OCI-LY3 (cell line): ENCODE measurements around the gene NEDD4.

Experiments
- H2AFZ ChIP-seq: fragments of 200-600, 300-600 bp; shearing (Covaris generic); 2 replicates; pipeline ENCODE4 v1.6.0; 2014; ENCODE audit warnings: antibody characterized with exemption, low read depth, low read length
- H3K27ac ChIP-seq: fragments of 200-600, 300-600 bp; sonication (generic); 2 replicates; pipeline ENCODE4 v1.5.1; 2014; ENCODE audit warnings: mild to moderate bottlenecking, low read length, moderate library complexity, mixed read lengths
- H3K27me3 ChIP-seq: fragments of 200-600, 300-600 bp; sonication (generic); 2 replicates; pipeline ENCODE4 v1.6.1; 2014; ENCODE audit warnings: low read depth, low read length, mixed read lengths
- H3K36me3 ChIP-seq: fragments of 200-600, 300-600 bp; sonication (generic); replicated peaks from 2 replicates; pipeline ENCODE3; 2014; ENCODE audit warnings: low read depth, low read length, mixed read lengths
- H3K4me1 ChIP-seq: fragments of 300-600, 200-600 bp; sonication (generic); 2 replicates; pipeline ENCODE4 v1.6.1; 2014; ENCODE audit warnings: low read length, mixed read lengths
- H3K4me2 ChIP-seq: fragments of 200-600, 300-600 bp; sonication (generic); 2 replicates; pipeline ENCODE4 v1.6.1; 2014; ENCODE audit warnings: low read length, mixed read lengths
- H3K4me3 ChIP-seq: fragments of 300-600, 200-600 bp; sonication (generic); 2 replicates; pipeline ENCODE4 v1.5.1; 2014; ENCODE audit warnings: antibody characterized with exemption, mild to moderate bottlenecking, low read length, moderate library complexity
- H3K79me2 ChIP-seq: fragments of 300-600, 200-600 bp; shearing (Covaris generic); 2 replicates; pipeline ENCODE4 v1.6.1; 2014; ENCODE audit warnings: mild to moderate bottlenecking, low read length, mixed read lengths
- H3K9ac ChIP-seq: fragments of 300-600, 200-600 bp; shearing (Covaris generic); 2 replicates; pipeline ENCODE4 v1.6.0; 2014; ENCODE audit warnings: mild to moderate bottlenecking, low read length, moderate library complexity
- H3K9me3 ChIP-seq: fragments of 200-600, 300-600 bp; shearing (Covaris generic); 2 replicates; pipeline ENCODE4 v1.6.1; 2014; ENCODE audit warnings: low read length, mixed read lengths; ENCODE audit not compliant: insufficient read depth
- H4K20me1 ChIP-seq: fragments of 200-600, 300-600 bp; sonication (generic); 2 replicates; pipeline ENCODE4 v1.6.1; 2016; ENCODE audit warnings: low read length, mixed read lengths; ENCODE audit not compliant: insufficient read depth
- EZH2phosphoT487 ChIP-seq: fragments of 200-600 bp; shearing (Covaris generic); IDR thresholded peaks from 2 replicates; pipeline ENCODE4 v1.6.1; 2018; ENCODE audit warnings: antibody characterized with exemption, mixed run types, low read depth
- TF ChIP-seq, protein P1 (sequence below): fragments of 200-600, 300-600 bp; sonication (generic); IDR thresholded peaks from 2 replicates; pipeline ENCODE4 v1.5.1; 2014; ENCODE audit warnings: antibody characterized with exemption, low read length, low read depth

NEDD4 gene

DNA sequence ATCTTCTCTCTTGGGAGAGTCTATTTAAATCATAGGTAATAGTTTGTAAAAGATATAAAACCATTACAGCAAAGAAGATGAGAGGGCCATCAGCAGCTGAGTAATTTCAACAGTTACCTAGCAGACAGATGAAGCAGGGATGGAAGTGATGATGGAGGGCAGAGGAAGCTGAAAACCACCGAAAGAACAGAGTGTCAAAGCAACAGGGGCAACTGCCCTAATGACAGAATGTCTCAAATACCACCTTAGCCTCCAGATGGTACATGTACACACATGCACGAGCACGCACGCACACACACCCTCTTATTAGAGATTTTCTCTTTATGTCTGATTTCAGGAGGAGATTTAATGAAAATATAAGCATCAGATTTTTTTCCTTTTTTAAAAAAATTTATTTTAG, 64.5 kb downstream of the NEDD4 start:
- Histone ChIP-seq H3K36me3 (no peaks in the 10 kb centered on the region), H3K27ac (no peak overlapping the region), H4K20me1 (no peaks in the 10 kb centered on the region), H3K27me3 (no peaks in the 10 kb centered on the region), H3K79me2 (no peaks in the 10 kb centered on the region), H3K4me1 (no peaks in the 10 kb centered on the region), H2AFZ (no peak overlapping the region), H3K9ac (no peak overlapping the region), H3K4me2 (no peak overlapping the region), H3K4me3 (no peak overlapping the region), H3K9me3 (no peaks in the 10 kb centered on the region)
- TF ChIP-seq, protein P1, sequence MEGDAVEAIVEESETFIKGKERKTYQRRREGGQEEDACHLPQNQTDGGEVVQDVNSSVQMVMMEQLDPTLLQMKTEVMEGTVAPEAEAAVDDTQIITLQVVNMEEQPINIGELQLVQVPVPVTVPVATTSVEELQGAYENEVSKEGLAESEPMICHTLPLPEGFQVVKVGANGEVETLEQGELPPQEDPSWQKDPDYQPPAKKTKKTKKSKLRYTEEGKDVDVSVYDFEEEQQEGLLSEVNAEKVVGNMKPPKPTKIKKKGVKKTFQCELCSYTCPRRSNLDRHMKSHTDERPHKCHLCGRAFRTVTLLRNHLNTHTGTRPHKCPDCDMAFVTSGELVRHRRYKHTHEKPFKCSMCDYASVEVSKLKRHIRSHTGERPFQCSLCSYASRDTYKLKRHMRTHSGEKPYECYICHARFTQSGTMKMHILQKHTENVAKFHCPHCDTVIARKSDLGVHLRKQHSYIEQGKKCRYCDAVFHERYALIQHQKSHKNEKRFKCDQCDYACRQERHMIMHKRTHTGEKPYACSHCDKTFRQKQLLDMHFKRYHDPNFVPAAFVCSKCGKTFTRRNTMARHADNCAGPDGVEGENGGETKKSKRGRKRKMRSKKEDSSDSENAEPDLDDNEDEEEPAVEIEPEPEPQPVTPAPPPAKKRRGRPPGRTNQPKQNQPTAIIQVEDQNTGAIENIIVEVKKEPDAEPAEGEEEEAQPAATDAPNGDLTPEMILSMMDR = no peak
- TF ChIP-seq EZH2phosphoT487 = no peak

DNA sequence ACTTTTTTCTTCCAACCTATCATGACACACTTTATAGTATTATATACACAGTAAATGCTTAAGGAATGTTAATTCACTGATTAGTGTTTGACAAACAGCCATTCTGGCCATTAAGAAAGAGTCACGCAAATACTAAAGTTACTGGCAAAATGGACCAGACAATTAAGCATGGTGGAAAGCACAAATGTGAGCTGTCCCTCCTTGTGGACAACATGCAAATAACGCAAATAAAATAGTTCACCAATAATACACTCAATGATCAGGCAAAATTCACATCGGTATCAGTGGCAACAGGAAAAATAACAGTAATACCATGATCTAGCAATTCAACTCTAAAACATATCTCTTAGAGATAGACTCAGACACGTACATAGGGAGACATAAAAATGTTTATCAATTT, 71.7 kb downstream of the NEDD4 start:
- Histone ChIP-seq H3K9me3 (no peaks in the 10 kb centered on the region), H3K9ac (no peak overlapping the region), H3K36me3 (no peaks in the 10 kb centered on the region), H3K79me2 (no peaks in the 10 kb centered on the region), H3K27ac (no peak overlapping the region), H3K4me1 (no peaks in the 10 kb centered on the region), H3K4me2 (no peak overlapping the region), H4K20me1 (no peaks in the 10 kb centered on the region), H3K4me3 (no peak overlapping the region), H3K27me3 (no peaks in the 10 kb centered on the region), H2AFZ (no peak overlapping the region)
- TF ChIP-seq, protein P1 = no peak
- no peak for TF ChIP-seq EZH2phosphoT487

DNA sequence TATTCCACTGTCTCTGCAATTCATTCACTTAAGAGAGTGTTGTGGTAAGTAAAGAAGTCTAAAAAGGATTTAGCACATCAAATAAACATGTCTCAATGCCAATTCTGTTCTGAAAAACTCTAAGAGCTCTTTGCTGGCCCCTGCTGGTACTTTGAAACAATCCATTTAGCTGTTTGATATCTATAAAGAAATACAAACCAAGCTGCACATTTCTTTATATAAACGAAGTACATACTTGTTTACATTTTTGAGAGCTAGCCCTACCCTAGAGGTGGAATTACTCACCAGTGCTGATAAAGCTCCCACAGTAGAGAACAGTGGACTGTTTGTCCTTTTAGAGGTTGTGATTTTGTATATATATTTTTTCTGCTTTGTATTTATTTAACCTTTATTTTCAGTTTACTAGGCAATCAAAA, 75.5 kb downstream of the NEDD4 start:
- H3K4me3 ChIP-seq = no peak overlapping the region
- H4K20me1 ChIP-seq = no peaks in the 10 kb centered on the region
- H3K27ac ChIP-seq = no peak overlapping the region
- no peak overlapping the region for H3K9ac ChIP-seq
- H3K36me3 ChIP-seq = no peaks in the 10 kb centered on the region
- H3K4me1 ChIP-seq = no peaks in the 10 kb centered on the region
- no peaks in the 10 kb centered on the region for H3K9me3 ChIP-seq
- H3K27me3 ChIP-seq = no peaks in the 10 kb centered on the region
- H3K4me2 ChIP-seq = no peak overlapping the region
- no peak overlapping the region for H2AFZ ChIP-seq
- TF ChIP-seq, protein P1 = peak; percentile 53
- no peak for TF ChIP-seq EZH2phosphoT487
- no peaks in the 10 kb centered on the region for H3K79me2 ChIP-seq

DNA sequence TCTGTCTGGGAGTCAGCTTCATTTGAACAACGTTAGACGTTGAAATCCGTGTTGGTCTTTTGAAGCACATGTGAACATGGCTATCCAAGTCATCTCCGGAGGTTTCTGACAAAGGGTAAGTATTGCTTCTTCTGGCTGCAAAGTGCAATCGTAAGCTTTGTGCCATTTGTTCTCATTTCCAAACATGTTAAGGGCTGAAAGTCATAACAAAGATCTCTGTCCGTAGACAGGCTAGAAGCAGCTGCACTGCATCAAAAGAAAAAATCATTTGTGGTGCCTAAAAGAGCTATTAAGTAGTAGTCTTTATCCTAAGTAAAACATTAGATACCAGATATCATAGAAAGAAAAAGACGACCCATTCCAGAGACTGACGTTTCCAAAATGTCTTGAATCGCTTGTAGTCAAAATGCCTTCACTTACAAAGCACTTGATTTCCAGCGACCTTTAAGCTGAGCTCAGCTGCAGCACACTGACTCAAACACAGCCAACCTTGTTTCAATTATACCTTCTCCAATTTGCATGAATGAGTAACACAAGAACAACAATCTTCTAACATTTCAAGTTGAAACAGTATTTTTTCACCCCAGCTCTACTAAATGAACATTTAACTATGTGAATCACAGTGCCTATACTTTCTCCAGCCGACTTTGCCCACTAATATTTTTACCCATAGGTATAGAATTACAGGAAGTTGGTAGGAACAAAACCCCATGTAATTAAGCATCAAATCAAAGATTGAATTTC, 76.6 kb downstream of the NEDD4 start:
- Histone ChIP-seq H3K9me3 (no peaks in the 10 kb centered on the region), H3K4me1 (no peaks in the 10 kb centered on the region), H3K9ac (no peak overlapping the region), H3K79me2 (no peaks in the 10 kb centered on the region), H2AFZ (no peak overlapping the region; the same call in 1 of the 2 replicates), H3K27me3 (no peaks in the 10 kb centered on the region), H3K36me3 (no peaks in the 10 kb centered on the region), H3K4me3 (no peak overlapping the region), H3K4me2 (no peak overlapping the region), H4K20me1 (no peaks in the 10 kb centered on the region), H3K27ac (no peak overlapping the region)
- TF ChIP-seq, protein P1 = no peak
- no peak for TF ChIP-seq EZH2phosphoT487
